HG03175 (cell line): ENCODE data around the gene PPP4R1.
"Not testable (repeated sequence)": the region's sequence is repeated elsewhere in the genome, so short reads cannot be mapped to it uniquely, and the experiment has no call there.

Experiments
- ATAC-seq: cut with Tn5 transposase; IDR thresholded peaks from one replicate; pipeline ENCODE4 v1.9.1; 2021; ENCODE audit warnings: mild to moderate bottlenecking, moderate library complexity; ENCODE audit not compliant: unreplicated experiment

Gene PPP4R1

GRCh38 chr18:9629709-9630108 is 15.3 kb upstream of the PPP4R1 start:
- no peak for ATAC-seq

GRCh38 chr18:9628984-9629383 is 14.6 kb upstream of the PPP4R1 start:
- no peak for ATAC-seq

GRCh38 chr18:9627642-9628041 is 13.3 kb upstream of the PPP4R1 start:
- ATAC-seq, result no peak

GRCh38 chr18:9619990-9620389 is 5.6 kb upstream of the PPP4R1 start:
- no peak for ATAC-seq

GRCh38 chr18:9619545-9619944 is 5.2 kb upstream of the PPP4R1 start:
- ATAC-seq, result no peak

- no peak for ATAC-seq
These were observed 4.7 kb upstream of the PPP4R1 start for GRCh38 chr18:9619056-9619455.

GRCh38 chr18:9617006-9617542 is 2.7 kb upstream of the PPP4R1 start:
- ATAC-seq, result no peak

- ATAC-seq, result no peak
These were observed 1.7 kb upstream of the PPP4R1 start for GRCh38 chr18:9616049-9616448.

GRCh38 chr18:9615280-9615797 is 980 bp upstream of the PPP4R1 start:
- no peak for ATAC-seq

- ATAC-seq, result peak; percentile 35
These were observed 584 bp downstream of the PPP4R1 start for GRCh38 chr18:9613550-9614400.

- no peak for ATAC-seq
These were observed 1.4 kb downstream of the PPP4R1 start for GRCh38 chr18:9612977-9613376.

GRCh38 chr18:9612215-9612830 is 2.0 kb downstream of the PPP4R1 start:
- ATAC-seq, result peak; percentile 54

- ATAC-seq, result no peak
These were observed 5.2 kb downstream of the PPP4R1 start for GRCh38 chr18:9609190-9609589.

- ATAC-seq, result no peak
These were observed 5.6 kb downstream of the PPP4R1 start for GRCh38 chr18:9608728-9609127.

GRCh38 chr18:9608298-9608697 is 6.1 kb downstream of the PPP4R1 start:
- no peak for ATAC-seq

GRCh38 chr18:9607111-9607510 is 7.2 kb downstream of the PPP4R1 start:
- ATAC-seq, result not testable (repeated sequence)

- ATAC-seq, result no peak
These were observed 8.3 kb downstream of the PPP4R1 start for GRCh38 chr18:9606039-9606438.

GRCh38 chr18:9604348-9604747 is 10.0 kb downstream of the PPP4R1 start:
- ATAC-seq, result no peak

- ATAC-seq, result no peak
These were observed 15.0 kb downstream of the PPP4R1 start for GRCh38 chr18:9599328-9599727.

- ATAC-seq, result no peak
These were observed 16.8 kb downstream of the PPP4R1 start for GRCh38 chr18:9597609-9598008.

- ATAC-seq, result no peak
These were observed 17.4 kb downstream of the PPP4R1 start for GRCh38 chr18:9596843-9597526.
